HCT116 (cell line): Measurements from ENCODE around the gene TACC2. TPM values are rescaled to one million over a fixed set of nuclear protein-coding genes. Genes with fewer than 3 reads are reported as not detected.
A peak's percentile ranks its signal among the peaks of the same experiment; 100 is the strongest.

ENCODE experiments used
- ATAC-seq: fragments of 200-7000 bp; cut with Tn5 transposase; 2 replicates; pipeline ENCODE4 v1.9.1; 2020; ENCODE audit warnings: mild to moderate bottlenecking, moderate library complexity
- Bru-seq: library from RNA; stranded (reverse); fragments of 400-500 nt; gene quantifications from one replicate; lab custom pipeline; 2021; lab: Mats Ljungman, UMichigan
- BruChase-seq, 2 experiments: library from RNA; stranded (reverse); fragments of 400-500 nt; gene quantifications; one replicate each; lab custom pipeline; 2021; lab: Mats Ljungman, UMichigan
- BruUV-seq: library from RNA; stranded (reverse); fragments of 400-500 nt; replicated peaks from 2 replicates; lab custom pipeline; 2021; lab: Mats Ljungman, UMichigan
- CTCF ChIA-PET: fragments of 300-600 bp; sonication (Branson Sonifier 250); formaldehyde crosslinking; loops from one replicate; lab custom pipeline; 2021; ENCODE audit warnings: antibody characterized with exemption; lab: Charles Lee
- POLR2A ChIA-PET: fragments of 300-600, 350-600 bp; sonication (Branson Sonifier 250); formaldehyde crosslinking; loops from one replicate; lab custom pipeline; 2021; ENCODE audit warnings: antibody characterized with exemption; lab: Charles Lee
- RAD21 ChIA-PET, 2 experiments: fragments of 300-600 bp; sonication (Branson Sonifier 250); formaldehyde crosslinking; loops; one replicate each; lab custom pipeline; 2023; ENCODE audit warnings: low total read pairs in 2 of 2; ENCODE audit not compliant: uncharacterized antibody in 2 of 2, unreplicated experiment in 2 of 2, low non-redundant PET in 1 of 2; lab: Charles Lee
- DNase-seq: peaks from one replicate; pipeline ENCODE4 v3.0.0-alpha.2; 2010; ENCODE audit warnings: low read depth, low spot score
- H2AFZ ChIP-seq: fragments of 200-600 bp; shearing (Covaris generic), sonication (generic); 2 replicates; pipeline ENCODE4 v1.6.1; 2017; ENCODE audit warnings: low read depth, mixed run types, mixed read lengths, antibody characterized with exemption, low read length; ENCODE audit not compliant: poor library complexity, severe bottlenecking
- H3K27ac ChIP-seq: 2 replicates; pipeline ENCODE4 v1.5.1; 2012; ENCODE audit warnings: low read depth, low read length
- H3K27me3 ChIP-seq: fragments of 200-600 bp; sonication (generic); 2 replicates; pipeline ENCODE4 v1.6.1; 2016; ENCODE audit warnings: mixed run types, low read length, mixed read lengths; ENCODE audit not compliant: insufficient read depth
- H3K36me3 ChIP-seq, 2 experiments: fragments of 200-500 bp in 1 of 2; fragments of 200-600 bp in 1 of 2; sonication (Bioruptor generic) in 1 of 2; sonication (generic) in 1 of 2; 2 replicates each; pipeline versions ENCODE4 v1.5.1 to v1.6.1; 2014 to 2016; ENCODE audit warnings: low read length in 2 of 2, inconsistent platforms in 1 of 2, mixed read lengths in 1 of 2, mixed run types in 1 of 2; ENCODE audit not compliant: insufficient read depth in 2 of 2, control insufficient read depth in 1 of 2
- H3K4me1 ChIP-seq, 2 experiments: fragments of 200-600 bp in 1 of 2; sonication (generic) in 1 of 2; 2 replicates each; pipeline versions ENCODE4 v1.5.1 to v1.6.1; 2012 to 2017; ENCODE audit warnings: low read length in 2 of 2, inconsistent platforms in 1 of 2, mild to moderate bottlenecking in 1 of 2, mixed read lengths in 1 of 2, mixed run types in 1 of 2, moderate library complexity in 1 of 2; ENCODE audit not compliant: insufficient read depth in 2 of 2, control insufficient read depth in 1 of 2
- H3K4me2 ChIP-seq: fragments of 200-600 bp; sonication (generic); 2 replicates; pipeline ENCODE4 v1.6.1; 2017; ENCODE audit warnings: mixed run types, low read length, mixed read lengths
- H3K4me3 ChIP-seq, 2 experiments: fragments of 200-600 bp in 1 of 2; sonication (generic) in 1 of 2; replicated peaks in 1 of 2; 2 replicates each; pipeline ENCODE4 v1.5.1; 2011 to 2016; ENCODE audit warnings: low read length in 2 of 2, control low read depth in 1 of 2, low read depth in 1 of 2, mild to moderate bottlenecking in 1 of 2, mixed read lengths in 1 of 2, mixed run types in 1 of 2
- H3K79me2 ChIP-seq: fragments of 200-600 bp; sonication (generic); 2 replicates; pipeline ENCODE4 v1.6.1; 2017; ENCODE audit warnings: mild to moderate bottlenecking, mixed run types, low read length, moderate library complexity, mixed read lengths; ENCODE audit not compliant: insufficient read depth
- H3K9ac ChIP-seq: fragments of 200-600 bp; sonication (generic); 2 replicates; pipeline ENCODE4 v1.6.1; 2016; ENCODE audit warnings: low read length, mixed read lengths
- H3K9me2 ChIP-seq: fragments of 200-600 bp; sonication (generic), shearing (Covaris generic); 2 replicates; pipeline ENCODE4 v1.6.1; 2017; ENCODE audit warnings: mixed run types, mild to moderate bottlenecking, moderate library complexity; ENCODE audit not compliant: insufficient read depth
- H3K9me3 ChIP-seq, 2 experiments: fragments of 200-500 bp in 1 of 2; fragments of 200-600 bp in 1 of 2; sonication (Bioruptor generic) in 1 of 2; sonication (generic) in 1 of 2; 2 replicates each; pipeline ENCODE4 v1.6.1; 2014 to 2017; ENCODE audit warnings: low read length in 2 of 2, mixed read lengths in 2 of 2, inconsistent platforms in 1 of 2, low read depth in 1 of 2, mild to moderate bottlenecking in 1 of 2, mixed run types in 1 of 2, moderate library complexity in 1 of 2; ENCODE audit not compliant: control insufficient read depth in 1 of 2, insufficient read depth in 1 of 2
- H4K20me1 ChIP-seq: fragments of 200-600 bp; sonication (generic), shearing (Covaris generic); 2 replicates; pipeline ENCODE4 v1.6.1; 2017; ENCODE audit warnings: mixed run types, mild to moderate bottlenecking, moderate library complexity; ENCODE audit not compliant: insufficient read depth
- ATF3 ChIP-seq: IDR thresholded peaks from 2 replicates; pipeline ENCODE4 v1.6.1; 2012
- CBX3 ChIP-seq: IDR thresholded peaks from 2 replicates; pipeline ENCODE4 v1.6.1; 2012; ENCODE audit warnings: low read depth
- CEBPB ChIP-seq: IDR thresholded peaks from 2 replicates; pipeline ENCODE4 v1.6.1; 2012; ENCODE audit warnings: low read depth
- CTCF ChIP-seq, 3 experiments: fragments of 200-600 bp in 1 of 3; sonication (generic) in 1 of 3; IDR thresholded peaks in 2 of 3; conservative IDR thresholded peaks in 1 of 3; 2 replicates each; pipeline ENCODE4 v1.5.1; 2012 to 2017; ENCODE audit warnings: low read depth in 2 of 3, low read length in 2 of 3, antibody characterized with exemption in 1 of 3, borderline replicate concordance in 1 of 3, control low read depth in 1 of 3, mild to moderate bottlenecking in 1 of 3, mixed read lengths in 1 of 3, mixed run types in 1 of 3, moderate library complexity in 1 of 3; ENCODE audit not compliant: insufficient read depth in 1 of 3
- ELF1 ChIP-seq: IDR thresholded peaks from 2 replicates; pipeline ENCODE4 v1.6.1; 2012; ENCODE audit warnings: low read depth, borderline replicate concordance
- EZH2 ChIP-seq: fragments of 200-600 bp; sonication (generic); IDR thresholded peaks from 2 replicates; pipeline ENCODE4 v1.6.1; 2017; ENCODE audit warnings: antibody characterized with exemption, mixed run types
- EZH2phosphoT487 ChIP-seq: fragments of 200-600 bp; IDR thresholded peaks from 2 replicates; pipeline ENCODE4 v1.6.1; 2018; ENCODE audit warnings: antibody characterized with exemption, borderline replicate concordance
- FOSL1 ChIP-seq: IDR thresholded peaks from 2 replicates; pipeline ENCODE4 v1.6.1; 2012; ENCODE audit warnings: low read depth
- MAX ChIP-seq: IDR thresholded peaks from 2 replicates; pipeline ENCODE4 v1.6.1; 2012
- RAD21 ChIP-seq: IDR thresholded peaks from 2 replicates; pipeline ENCODE4 v1.6.1; 2012; ENCODE audit warnings: low read depth, mild to moderate bottlenecking
- SIN3A ChIP-seq: IDR thresholded peaks from 2 replicates; pipeline ENCODE4 v1.6.1; 2012; ENCODE audit warnings: low read depth
- SP1 ChIP-seq: IDR thresholded peaks from 2 replicates; pipeline ENCODE4 v1.6.1; 2012; ENCODE audit warnings: low read depth
- TCF7L2 ChIP-seq: IDR thresholded peaks from 2 replicates; pipeline ENCODE4 v1.7.0; 2011; ENCODE audit warnings: borderline replicate concordance, inconsistent platforms; ENCODE audit not compliant: insufficient read depth, insufficient read length; ENCODE audit errors: extremely low read depth
- ZBTB33 ChIP-seq: IDR thresholded peaks from 2 replicates; pipeline ENCODE4 v1.6.1; 2011; ENCODE audit warnings: mild to moderate bottlenecking, low read length, moderate library complexity; ENCODE audit not compliant: insufficient replicate concordance; ENCODE audit errors: extremely low read depth
- ZFX ChIP-seq: fragments of 450-650 bp; IDR thresholded peaks from 2 replicates; pipeline ENCODE4 v1.6.1; 2017
- ZNF274 ChIP-seq: fragments of 200-500 bp; sonication (Bioruptor generic); IDR thresholded peaks from 2 replicates; pipeline ENCODE4 v1.6.1; 2014; ENCODE audit warnings: mild to moderate bottlenecking, low read depth, low read length, inconsistent platforms
- intact Hi-C: fragments of 100-400 bp; cut with micrococcal nuclease; formaldehyde crosslinking; loops from 2 replicates; pipeline ENCODE4 v1.10.0; 2022
- long read RNA-seq: library from polyadenylated mRNA; unstranded; transcript quantifications from one replicate; pipeline ENCODE4 v2.0.0, GENCODE V29; 2021; ENCODE audit not compliant: unreplicated experiment
- polyA plus RNA-seq: library from polyadenylated mRNA; unstranded; fragments of >200 nt; gene quantifications from 2 replicates; pipeline ENCODE4 v1.2.1, GENCODE V29; 2012; ENCODE audit warnings: missing spikeins
- total RNA-seq: library from RNA; stranded (reverse); gene quantifications from one replicate; pipeline ENCODE4 v1.2.1, GENCODE V29; 2021; ENCODE audit not compliant: unreplicated experiment

The TACC2 gene
- 38.6 TPM for total RNA-seq
- 26.0 and 30.6 TPM in 2 replicates for polyA plus RNA-seq
- Bru-seq, nascent RNA, result percentile 68 among the genes with signal in this experiment
- BruChase-seq, experiment 1, labeled RNA remaining after a 6-hour chase, result percentile 55 among the genes with signal in this experiment
- percentile 57 among the genes with signal in this experiment for BruChase-seq, experiment 2, labeled RNA remaining after a 2-hour chase
- long read RNA-seq, transcript TACC2-205 (13 exons, 3,281 nt), result major isoform, 11 of 24 reads
- long read RNA-seq, partial matches to known transcripts, result 5 of 24 reads
- long read RNA-seq, other reads (novel, unspliced or antisense), result 8 of 24 reads

GRCh38 chr10:121988361-121989324 lies at the start of gene TACC2:
TACC2 (plus strand) TSS chr10:121989163; CDS start chr10:122021982, 32,819 bp downstream.
- peak; percentile 48 for DNase-seq
- no peaks in the 10 kb centered on the region for H3K9me2 ChIP-seq
- H3K27me3 ChIP-seq, result no peaks in the 10 kb centered on the region
- H2AFZ ChIP-seq, result peak within 1 kb of the TSS; percentile 79
- no peaks in the 10 kb centered on the region for H3K79me2 ChIP-seq
- peak within 1 kb of the TSS; percentile 50 for H3K4me2 ChIP-seq
- BruUV-seq, result no TSS peak
- ATAC-seq, result peak; percentile 50
- no peaks in the 10 kb centered on the region for H4K20me1 ChIP-seq
- H3K4me3 ChIP-seq, result peak within 1 kb of the TSS in 1 of 2 experiments; percentile 8; a peak in 1 of 4 replicates
- H3K36me3 ChIP-seq, result no peaks in the 10 kb centered on the region
- no peak within 1 kb of the TSS for H3K9ac ChIP-seq
- peaks cover 14 to 16% of the 10 kb centered on the region in 2 experiments; a peak in 2 of 4 replicates for H3K9me3 ChIP-seq
- intact Hi-C loops, result loop anchor here (5.0 kb wide), 1 partner anchor 124 kb away; no protein-coding TSS in a partner anchor
- RAD21 ChIA-PET, result no interaction called here
- POLR2A ChIA-PET, result no interaction called here
- H3K4me1 ChIP-seq, result peaks cover 18 to 25% of the 10 kb centered on the region in 2 experiments
- CTCF ChIA-PET, result no interaction called here
- H3K27ac ChIP-seq, result peak within 1 kb of the TSS; percentile 45; the same call in 1 of the 2 replicates
- TF ChIP-seq CBX3, result peak; percentile 61; the same call in 1 of the 2 replicates
- TF ChIP-seq CTCF (IDR thresholded peaks at IDR 0.05 in 2 of 3, conservative IDR thresholded peaks at IDR 0.05 in 1 of 3; ENCODE audit: borderline replicate concordance in 1 of 3, insufficient read depth in 1 of 3, low read depth in 2 of 3, low read length in 2 of 3), result no peak
- no peak for TF ChIP-seq EZH2
- peak; percentile 20; the same call in 1 of the 2 replicates for TF ChIP-seq MAX
- TF ChIP-seq ZNF274, result no peak
- no peak for TF ChIP-seq TCF7L2
- TF ChIP-seq SIN3A, result peak; percentile 44; the same call in 1 of the 2 replicates
- TF ChIP-seq CEBPB, result no peak
- TF ChIP-seq RAD21, result peak; percentile 11; the same call in 1 of the 2 replicates
- TF ChIP-seq ZBTB33, result peak; percentile 39
- no peak for TF ChIP-seq ZFX
- TF ChIP-seq EZH2phosphoT487, result no peak
- TF ChIP-seq SP1, result peak; percentile 40; the same call in 1 of the 2 replicates
- no peak for TF ChIP-seq ELF1
- peak; percentile 74 for TF ChIP-seq FOSL1
- TF ChIP-seq ATF3, result no peak
